BE2C (cell line): ENCODE measurements around the gene EHD1. TPM values are rescaled to one million over a fixed set of nuclear protein-coding genes. Genes with fewer than 3 reads are reported as not detected.

ENCODE experiments used
- DNase-seq: peaks from one replicate; pipeline ENCODE4 v3.0.0-alpha.2; 2020
- H3K27me3 ChIP-seq: fragments of 250-450 bp; sonication (Bioruptor Pico); 2 replicates; pipeline ENCODE4 v1.5.1; 2020; ENCODE audit warnings: mild to moderate bottlenecking
- H3K36me3 ChIP-seq: fragments of 250-450 bp; sonication (Bioruptor Pico); 2 replicates; pipeline ENCODE4 v1.5.1; 2020; ENCODE audit warnings: mild to moderate bottlenecking
- H3K4me1 ChIP-seq: fragments of 250-450 bp; sonication (Bioruptor Pico); 2 replicates; pipeline ENCODE4 v1.5.1; 2020
- H3K4me3 ChIP-seq: 2 replicates; pipeline ENCODE4 v1.5.1; 2011; ENCODE audit warnings: low read depth, low read length
- H3K9me3 ChIP-seq: fragments of 250-450 bp; sonication (Bioruptor Pico); 2 replicates; pipeline ENCODE4 v1.5.1; 2020
- CTCF ChIP-seq: IDR thresholded peaks from 2 replicates; pipeline ENCODE4 v1.5.1; 2012; ENCODE audit warnings: mild to moderate bottlenecking, low read depth, low read length
- polyA plus RNA-seq: library from polyadenylated mRNA; unstranded; fragments of >200 nt; gene quantifications from one replicate; pipeline ENCODE4 v1.2.1, GENCODE V29; 2012; ENCODE audit warnings: low read depth, missing spikeins; ENCODE audit not compliant: insufficient read length, insufficient read depth

Gene EHD1
- 73.8 TPM for polyA plus RNA-seq

DNA sequence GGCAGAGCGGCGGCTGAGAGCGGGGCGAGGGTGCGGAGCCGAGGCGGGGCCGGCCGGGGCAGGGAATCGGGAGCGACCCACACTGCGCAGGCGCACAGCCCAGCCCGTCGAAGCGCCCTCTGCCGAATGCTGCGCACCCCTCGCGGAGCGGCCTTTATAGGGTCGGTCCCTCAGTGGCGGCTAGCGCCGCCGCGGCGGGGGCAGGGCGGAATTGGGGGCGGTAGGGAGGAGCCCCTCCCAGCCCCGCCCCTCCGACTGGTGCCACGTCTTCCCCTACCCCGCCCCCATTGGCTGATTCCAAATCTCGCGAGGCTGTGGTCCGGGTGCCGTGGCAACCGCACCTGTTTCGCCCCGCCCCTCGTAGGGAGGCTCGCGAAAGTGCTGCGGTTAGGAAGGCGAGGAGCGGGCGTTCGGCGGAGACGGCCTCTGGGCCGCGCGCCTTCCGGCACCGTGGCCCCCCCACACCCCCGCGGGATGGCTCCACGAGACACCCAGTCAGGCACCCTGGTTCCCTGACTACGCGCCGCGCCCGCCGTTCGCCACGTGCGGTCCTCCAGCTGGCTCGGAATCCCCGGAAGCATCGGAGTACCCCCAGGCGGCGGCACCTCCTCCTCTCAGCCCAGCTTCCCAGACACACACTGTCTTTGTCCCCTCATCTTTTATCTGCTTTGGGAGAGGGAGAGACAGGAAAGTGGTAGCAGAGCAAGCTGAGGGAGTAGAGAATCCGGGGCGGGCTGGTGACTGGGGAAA lies at the start of gene EHD1:
EHD1 (minus strand) TSS at position 128 of the 750 bp plus-strand sequence. CDS start 157 bp downstream, outside the sequence.
- H3K9me3 ChIP-seq: no peaks in the 10 kb centered on the region
- H3K36me3 ChIP-seq: no peaks in the 10 kb centered on the region
- TF ChIP-seq CTCF: peak; percentile 28; the same call in 1 of the 2 replicates
- DNase-seq: peak; percentile 96
- no peaks in the 10 kb centered on the region for H3K27me3 ChIP-seq
- H3K4me3 ChIP-seq: peak within 1 kb of the TSS; percentile 72
- H3K4me1 ChIP-seq: no peaks in the 10 kb centered on the region

DNA sequence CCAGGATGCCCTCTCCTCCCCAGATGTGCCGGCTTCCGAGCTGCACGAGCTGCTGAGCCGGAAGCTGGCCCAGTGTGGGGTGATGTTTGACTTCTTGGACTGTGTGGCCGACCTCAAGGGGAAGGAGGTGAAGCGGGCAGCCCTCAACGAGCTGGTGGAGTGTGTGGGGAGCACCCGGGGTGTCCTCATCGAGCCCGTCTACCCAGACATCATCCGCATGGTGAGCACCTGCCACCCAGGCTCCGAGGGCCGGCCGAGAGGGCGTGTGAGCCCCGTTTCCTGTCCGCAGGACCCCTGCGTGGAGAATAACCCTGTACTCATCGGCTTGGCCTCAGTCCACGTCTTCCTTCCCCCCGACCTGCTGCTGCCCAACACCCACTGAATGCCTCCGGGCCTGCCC lies 48.3 kb upstream of the EHD1 start:
- Histone ChIP-seq H3K9me3 (no peaks in the 10 kb centered on the region), H3K27me3 (no peaks in the 10 kb centered on the region), H3K36me3 (no peaks in the 10 kb centered on the region), H3K4me3 (no peak overlapping the region), H3K4me1 (no peaks in the 10 kb centered on the region)
- DNase-seq: no peak
- no peak for TF ChIP-seq CTCF

GRCh38 chr11:64925536-64926436 lies 47.4 kb upstream of the EHD1 start:
- TF ChIP-seq CTCF: no peak
- Histone ChIP-seq H3K4me1 (no peaks in the 10 kb centered on the region), H3K4me3 (no peak overlapping the region), H3K9me3 (no peaks in the 10 kb centered on the region), H3K27me3 (no peaks in the 10 kb centered on the region), H3K36me3 (no peaks in the 10 kb centered on the region)
- no peak for DNase-seq

GRCh38 chr11:64924910-64925284 lies 46.5 kb upstream of the EHD1 start:
- Histone ChIP-seq H3K4me1 (no peaks in the 10 kb centered on the region), H3K9me3 (no peaks in the 10 kb centered on the region), H3K36me3 (no peaks in the 10 kb centered on the region), H3K27me3 (no peaks in the 10 kb centered on the region), H3K4me3 (peak overlapping the region; percentile 63)
- TF ChIP-seq CTCF: no peak
- no peak for DNase-seq

DNA sequence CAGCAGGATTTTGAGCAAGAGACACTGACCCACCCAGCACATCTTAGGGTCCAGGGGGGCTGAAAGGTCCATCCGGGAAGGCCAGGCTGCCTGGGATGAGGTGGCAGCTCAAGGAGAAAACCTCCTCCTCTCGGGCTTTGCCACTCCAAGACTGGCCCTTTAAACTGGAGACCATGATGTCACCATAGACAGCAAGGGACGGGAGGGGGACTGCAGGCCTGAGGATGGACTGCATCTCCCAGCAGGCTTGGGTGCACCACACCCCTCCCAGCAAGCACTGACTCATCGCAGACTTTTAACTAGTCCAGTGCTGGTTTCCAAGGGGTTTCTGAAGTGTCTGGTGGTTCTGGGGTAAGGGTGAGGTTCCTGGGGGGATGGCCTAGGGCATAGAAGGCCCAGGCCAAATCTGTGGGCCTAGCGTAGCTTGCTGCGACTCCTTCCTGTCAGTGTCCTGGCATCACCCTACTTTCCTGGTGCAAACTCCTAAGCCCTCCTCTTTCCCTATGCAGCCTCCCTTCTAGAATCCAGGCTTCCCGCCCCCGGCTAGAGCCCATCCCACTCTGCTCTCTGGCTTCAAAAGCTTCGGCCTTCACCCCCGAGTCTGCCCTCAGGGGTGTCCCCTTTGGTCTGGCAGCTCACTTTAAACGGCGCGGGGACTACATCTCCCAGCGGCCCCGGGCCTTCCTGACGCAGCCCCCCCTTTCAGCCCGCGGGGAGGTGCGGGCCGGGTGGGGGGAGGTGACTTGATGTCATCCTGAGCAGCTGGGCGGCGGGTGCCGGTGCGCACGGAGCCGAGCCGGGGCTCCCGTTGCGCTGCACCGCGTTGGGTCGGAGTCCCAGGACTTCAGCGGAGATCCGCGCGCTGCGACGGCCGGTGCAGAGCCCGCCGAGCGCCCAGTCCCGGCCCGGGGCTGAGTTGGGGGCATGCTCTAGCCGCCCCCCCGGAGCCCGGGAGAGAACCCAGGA lies 45.8 kb upstream of the EHD1 start, which contains the start of gene PPP2R5B:
PPP2R5B (plus strand) TSS at position 746 of the 966 bp plus-strand sequence. CDS start 1,046 bp downstream, outside the sequence.
- no peaks in the 10 kb centered on the region for H3K4me1 ChIP-seq
- H3K36me3 ChIP-seq: no peaks in the 10 kb centered on the region
- no peak for TF ChIP-seq CTCF
- DNase-seq: peak; percentile 85
- no peaks in the 10 kb centered on the region for H3K9me3 ChIP-seq
- H3K4me3 ChIP-seq: peak within 1 kb of the TSS; percentile 63
- H3K27me3 ChIP-seq: no peaks in the 10 kb centered on the region
